Activated CD8-positive, alpha-beta memory T cell treated with anti-CD3 and anti-CD28 coated beads for 36 hours (primary cell): ENCODE results near the gene TIAL1. TPM values are rescaled to one million over a fixed set of nuclear protein-coding genes. Genes with fewer than 3 reads are reported as not detected.
"Not testable (repeated sequence)": the region's sequence is repeated elsewhere in the genome, so short reads cannot be mapped to it uniquely, and the experiment has no call there.

Experiments used
- CTCF ChIA-PET: fragments of 350-600 bp; sonication (Branson Sonifier 250); formaldehyde crosslinking; loops from one replicate; lab custom pipeline; 2021; ENCODE audit warnings: antibody characterized with exemption; lab: Charles Lee
- POLR2A ChIA-PET: fragments of 350-600 bp; sonication (Branson Sonifier 250); formaldehyde crosslinking; loops from one replicate; lab custom pipeline; 2021; ENCODE audit warnings: antibody characterized with exemption; lab: Charles Lee
- total RNA-seq, 2 experiments: library from RNA; stranded (reverse); gene quantifications; one replicate each; pipeline ENCODE4 v1.2.3, GENCODE V29; 2021

TIAL1 gene
- total RNA-seq, 2 experiments from 2014 or later, result 202 to 204 TPM

- CTCF ChIA-PET, result interaction anchor here (1.1 kb wide), 1 partner anchor 22 kb away, joined by 3 read pairs; no protein-coding TSS in a partner anchor
- POLR2A ChIA-PET, result not testable (repeated sequence)
Observed at GRCh38 chr10:119619811-119620210, 23.0 kb upstream of the TIAL1 start.

DNA sequence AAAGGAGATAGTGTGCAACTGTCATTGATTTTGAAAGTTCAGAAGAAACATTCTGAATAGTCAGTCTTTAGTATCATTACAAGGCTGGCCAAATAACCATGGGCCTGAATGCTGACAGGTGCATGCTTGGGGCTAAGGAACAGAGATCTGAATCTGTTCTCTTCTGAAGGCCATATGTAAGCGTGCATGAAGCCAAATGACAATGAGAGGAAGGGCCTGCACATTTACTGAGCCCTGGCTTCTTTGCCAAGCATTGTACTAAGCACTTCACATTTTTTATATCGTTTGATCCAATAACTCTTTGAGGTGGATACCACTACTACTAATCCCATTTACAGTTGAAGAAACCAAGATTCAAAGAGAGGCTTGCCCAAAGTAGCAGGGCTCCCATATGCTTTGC is 22.5 kb upstream of the TIAL1 start:
- POLR2A ChIA-PET, result no interaction called here

DNA sequence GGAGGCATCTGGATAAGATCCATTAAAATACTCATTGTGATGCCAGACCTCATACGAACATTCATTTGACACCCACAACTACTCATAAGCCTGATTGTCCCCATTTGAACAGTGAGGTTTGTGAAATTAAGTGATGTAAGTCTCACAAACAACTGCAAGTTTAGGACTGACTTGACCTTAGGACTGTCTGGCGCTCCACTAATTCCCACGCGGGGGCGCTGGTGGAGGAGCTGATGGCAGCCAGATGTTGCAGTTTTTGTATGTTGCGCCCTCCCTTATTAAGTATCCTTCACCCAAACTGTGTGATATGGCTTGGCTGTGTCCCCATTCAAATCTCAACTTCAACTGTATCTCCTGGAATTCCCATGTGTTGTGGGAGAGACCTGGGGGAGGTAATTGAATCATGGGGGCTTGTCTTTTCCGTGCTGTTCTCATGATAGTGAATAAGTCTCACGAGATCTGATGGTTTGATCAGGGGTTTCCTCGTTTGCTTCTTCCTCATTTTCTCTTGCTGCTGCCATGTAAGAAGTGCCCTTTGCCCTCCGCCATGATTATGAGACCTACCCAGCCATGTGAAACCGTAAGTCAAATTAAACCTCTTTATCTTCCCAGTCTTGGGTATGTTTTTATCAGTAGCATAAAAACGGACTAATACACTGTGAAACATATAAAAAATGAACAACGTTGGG is 20.3 kb upstream of the TIAL1 start:
- ChIA-PET POLR2A (no interaction called here), CTCF (interaction anchor here (1.9 kb wide), 1 partner anchor 41 kb away, joined by 4 read pairs; no protein-coding TSS in a partner anchor)

More for the DNA sequence above, 22.5 kb upstream of the TIAL1 start:
- CTCF ChIA-PET, result no interaction called here

GRCh38 chr10:119614686-119615085 is 17.9 kb upstream of the TIAL1 start:
- ChIA-PET POLR2A (no interaction called here), CTCF (no interaction called here)

DNA sequence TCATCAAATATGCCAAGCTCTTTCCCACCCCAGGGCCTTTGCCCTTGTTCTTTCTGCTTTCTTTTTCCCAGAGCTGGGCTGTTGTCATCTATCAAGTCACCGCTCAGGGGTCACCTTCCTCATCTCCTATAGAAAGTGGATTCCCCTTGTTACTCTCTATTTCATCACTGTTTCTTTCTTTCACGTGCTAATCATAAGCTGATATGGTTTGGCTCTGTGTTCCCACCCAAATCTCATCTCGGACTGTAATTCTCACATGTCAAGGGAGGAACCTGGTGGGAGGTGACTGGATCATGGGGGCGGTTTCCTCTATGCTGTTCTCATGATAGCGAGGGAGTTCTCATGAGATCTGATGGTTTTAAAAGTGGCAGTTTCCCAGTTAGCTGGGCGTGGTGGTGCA is 17.0 kb upstream of the TIAL1 start:
- ChIA-PET POLR2A (no interaction called here), CTCF (interaction anchor here (0.6 kb wide), 1 partner anchor 18 kb away, joined by 4 read pairs; no protein-coding TSS in a partner anchor)

GRCh38 chr10:119611433-119611832 is 14.7 kb upstream of the TIAL1 start:
- POLR2A ChIA-PET, result no interaction called here
- CTCF ChIA-PET, result interaction anchor here (0.7 kb wide), 1 partner anchor 140 kb away, joined by 3 read pairs; no protein-coding TSS in a partner anchor

DNA sequence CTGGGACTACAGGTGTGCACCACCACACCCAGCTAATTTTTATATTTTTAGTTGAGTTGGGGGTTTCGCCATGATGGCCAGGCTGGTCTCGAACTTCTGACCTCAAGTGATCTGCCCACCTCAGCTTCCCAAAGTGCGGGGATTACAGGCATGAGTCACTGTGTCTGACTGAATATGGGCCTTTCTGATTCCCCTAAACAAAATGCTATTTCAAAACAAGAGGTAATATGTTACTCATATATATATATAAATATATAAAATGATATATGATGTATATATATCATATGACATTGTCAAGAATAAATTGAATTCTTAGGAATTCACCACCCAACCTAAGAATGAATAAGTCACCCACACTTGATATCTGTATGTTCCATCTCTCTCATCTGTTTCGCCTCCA is 12.8 kb upstream of the TIAL1 start:
- ChIA-PET POLR2A (no interaction called here), CTCF (no interaction called here)

DNA sequence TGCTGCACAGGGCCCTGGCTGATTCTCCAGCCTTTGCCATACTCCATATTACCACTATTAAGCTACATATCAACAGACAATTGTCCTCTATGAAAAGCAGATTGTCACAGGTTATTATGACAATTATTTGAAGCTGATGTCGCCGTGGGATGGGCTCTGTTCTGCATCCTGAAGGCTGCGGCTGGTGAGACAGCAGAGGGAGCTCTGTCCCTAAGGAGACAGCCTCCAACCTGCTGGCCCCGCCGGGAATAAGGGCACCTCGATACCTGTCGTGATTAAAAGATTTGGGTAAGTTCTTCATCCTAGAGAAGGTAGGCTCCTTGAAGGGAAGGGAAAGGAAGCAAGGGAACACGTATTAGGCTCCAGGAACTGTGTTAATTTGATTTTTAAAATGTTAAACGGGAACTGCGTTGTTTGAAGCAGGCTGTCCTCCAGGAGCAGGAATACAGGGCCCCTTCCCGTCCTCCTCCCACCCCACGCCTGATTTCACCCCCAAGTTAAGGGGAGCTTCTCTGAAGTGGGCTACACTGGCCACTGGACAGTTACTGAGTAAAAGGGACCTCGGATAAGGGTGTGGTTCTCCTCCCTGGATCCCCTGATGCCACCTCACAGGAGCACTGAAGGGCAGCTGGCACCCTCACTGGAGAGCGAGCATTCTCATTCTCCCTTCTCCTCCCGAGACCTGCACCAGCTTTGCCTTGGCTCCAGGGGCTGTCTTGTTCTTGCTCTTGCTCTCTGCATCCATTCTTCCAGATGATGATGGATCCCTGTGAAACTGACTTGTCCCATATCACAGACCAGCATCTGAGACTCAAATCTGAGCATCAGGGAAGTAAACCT is 11.8 kb upstream of the TIAL1 start:
- ChIA-PET POLR2A (no interaction called here), CTCF (interaction anchor here (0.5 kb wide), 1 partner anchor 310 kb away, joined by 4 read pairs; no protein-coding TSS in a partner anchor)

DNA sequence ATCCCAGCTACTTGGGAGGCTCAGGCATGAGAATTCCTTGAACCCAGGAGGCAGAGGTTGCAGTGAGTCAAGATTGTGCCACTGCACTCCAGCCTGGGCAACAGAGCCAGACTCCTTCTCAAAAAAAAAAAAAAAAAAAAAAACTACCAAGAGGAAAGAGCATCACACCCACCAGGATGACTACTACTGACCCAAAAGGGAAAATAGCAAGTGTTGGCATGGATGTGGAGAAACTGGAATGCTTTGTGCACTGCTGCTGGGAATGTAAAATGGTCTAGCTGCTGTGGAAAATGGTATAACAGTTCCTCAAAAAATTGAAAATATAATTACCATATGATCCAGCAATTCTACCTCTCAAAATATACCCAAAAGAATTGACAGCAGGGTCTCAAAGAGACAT is 7.7 kb upstream of the TIAL1 start:
- POLR2A ChIA-PET, result no interaction called here

DNA sequence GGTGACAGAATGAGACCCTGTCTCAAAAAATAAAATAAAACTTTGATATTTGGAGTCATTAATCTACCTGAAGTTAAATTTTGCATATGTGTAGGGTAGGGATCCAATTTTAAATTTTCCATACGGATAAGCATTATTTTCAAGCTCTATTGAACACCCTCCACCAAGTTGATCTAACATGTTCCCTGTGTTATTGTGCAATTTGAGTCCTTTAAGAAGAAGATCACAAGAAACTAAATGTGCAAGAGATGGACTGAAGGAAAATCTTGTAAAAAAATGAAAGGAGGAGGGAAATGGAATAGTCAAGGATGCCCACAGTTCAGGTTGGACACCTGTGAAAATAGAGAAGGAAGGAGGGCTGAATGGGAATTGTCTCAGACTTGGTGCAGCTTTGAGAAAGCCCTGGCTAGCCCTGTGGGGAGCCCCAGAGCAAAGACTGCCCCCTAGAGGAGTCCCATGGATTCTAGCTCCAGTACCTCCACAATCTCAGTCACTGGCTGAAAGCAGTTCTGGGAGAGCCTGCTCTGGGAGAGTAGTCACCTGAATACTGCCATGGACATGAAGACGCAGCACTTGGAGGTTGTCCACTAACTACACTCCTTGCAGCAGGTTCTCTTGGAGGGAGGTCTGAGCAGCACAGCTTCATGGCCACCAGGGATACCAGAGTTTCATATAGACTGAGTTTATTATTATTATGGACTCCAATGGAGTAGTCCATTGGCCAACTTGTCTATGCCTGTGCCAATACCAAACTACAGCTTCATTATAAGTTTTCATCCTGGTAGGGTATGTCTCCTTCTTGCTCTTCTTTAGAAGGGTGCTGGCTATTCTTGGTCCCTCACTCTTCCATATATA is 5.7 kb upstream of the TIAL1 start:
- POLR2A ChIA-PET, result interaction anchor here (0.6 kb wide), 1 partner anchor 517 kb away, joined by 3 read pairs; no protein-coding TSS in a partner anchor
- CTCF ChIA-PET, result interaction anchor here (0.7 to 1.2 kb wide), 4 partner anchors 16 to 149 kb away, joined by 3 to 4 read pairs (median 4); no protein-coding TSS in a partner anchor

More for the DNA sequence above, 7.7 kb upstream of the TIAL1 start:
- CTCF ChIA-PET, result no interaction called here

GRCh38 chr10:119598397-119598796 is 1.6 kb upstream of the TIAL1 start:
- ChIA-PET POLR2A (no interaction called here), CTCF (no interaction called here)

DNA sequence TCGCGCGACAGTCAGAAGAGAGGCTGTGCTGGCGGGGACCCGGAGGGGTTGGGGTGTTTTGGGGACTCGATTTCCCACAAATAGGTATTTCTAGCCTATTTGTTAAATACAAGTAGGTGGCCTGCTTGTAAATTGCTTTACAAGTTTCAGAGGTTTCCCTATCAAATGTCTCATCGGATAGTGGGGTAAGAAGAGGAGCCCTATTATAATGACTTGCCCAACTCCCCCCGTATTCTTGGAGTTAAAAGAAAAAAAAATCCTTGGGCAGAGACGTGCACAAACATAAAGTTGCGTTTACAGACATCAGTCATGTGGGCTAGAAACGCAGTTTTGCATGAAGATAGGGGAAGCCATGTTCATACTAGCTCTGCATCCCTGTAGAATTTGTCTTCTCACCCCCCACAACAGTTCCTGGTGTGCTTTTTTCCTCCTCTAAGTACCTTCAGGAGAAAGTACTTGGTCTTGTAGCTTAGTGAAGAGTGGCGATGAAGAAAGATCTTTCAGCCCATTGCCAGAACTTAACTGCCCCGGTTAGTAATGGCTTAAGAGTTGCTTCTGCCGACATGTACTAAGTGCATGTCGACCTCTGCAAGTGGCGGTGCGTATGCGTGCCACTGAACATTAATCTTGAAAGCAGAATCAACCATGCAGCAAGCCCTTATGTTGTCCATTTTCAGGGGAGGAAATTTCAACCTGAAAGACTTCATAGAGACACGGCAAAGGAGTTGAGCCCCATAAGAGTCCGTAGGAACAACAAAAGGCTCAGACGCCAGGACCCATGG is 832 bp upstream of the TIAL1 start:
- CTCF ChIA-PET, result no interaction called here

DNA sequence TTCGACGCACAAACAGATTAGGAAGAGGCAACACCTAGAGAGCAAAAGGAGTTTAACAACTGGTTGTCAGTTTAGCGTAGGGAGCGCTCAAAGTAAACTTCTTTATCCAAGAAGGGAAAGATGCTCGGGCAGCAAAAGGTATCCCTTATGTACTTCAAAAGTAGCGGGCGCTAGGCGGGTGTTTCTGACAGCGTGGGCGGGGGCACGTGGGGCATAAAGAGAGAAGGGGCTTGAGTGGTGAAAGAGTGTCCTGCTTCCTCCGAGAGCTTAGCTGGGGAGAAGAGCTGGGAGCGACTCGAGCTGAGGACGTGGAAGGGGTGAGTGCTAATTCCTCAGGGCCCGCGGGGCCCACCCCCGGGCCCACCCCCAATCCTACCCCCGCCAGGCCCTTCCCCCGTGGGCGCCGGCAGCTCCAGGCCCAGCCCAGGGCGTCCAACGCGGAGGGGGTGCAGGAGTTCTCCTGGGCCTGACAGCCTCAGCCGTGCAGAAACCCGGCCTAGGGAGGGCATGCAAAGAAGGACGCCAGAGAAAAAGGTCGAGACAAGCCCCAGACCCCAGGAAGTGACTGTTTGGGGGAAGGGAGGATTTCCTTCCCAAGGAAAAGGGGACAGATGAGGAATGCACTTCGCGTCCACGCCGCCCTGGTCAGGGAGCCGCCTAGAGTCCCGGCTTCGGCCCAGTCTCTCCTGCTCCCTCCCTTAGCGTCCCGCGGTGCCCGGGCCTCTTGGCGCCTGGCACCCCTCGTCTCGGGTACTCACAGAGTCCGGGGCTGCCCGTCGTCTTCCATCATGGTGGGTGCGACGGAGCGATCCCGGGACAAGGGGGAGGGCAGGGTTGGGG is 868 bp downstream of the TIAL1 start:
- ChIA-PET CTCF (interaction anchor here (1.0 to 1.1 kb wide), 3 partner anchors 11 to 90 kb away, joined by 3 to 4 read pairs (median 3); no protein-coding TSS in a partner anchor), POLR2A (interaction anchor here (0.6 to 1.2 kb wide), 3 partner anchors 78 to 323 kb away, joined by 7 to 10 read pairs (median 7); partner anchors contain the start of gene INPP5F)

More for the DNA sequence above, 832 bp upstream of the TIAL1 start:
- POLR2A ChIA-PET, result interaction anchor here (1.2 kb wide), 1 partner anchor 54 kb away, joined by 5 read pairs; the partner anchor contains the start of gene BAG3

DNA sequence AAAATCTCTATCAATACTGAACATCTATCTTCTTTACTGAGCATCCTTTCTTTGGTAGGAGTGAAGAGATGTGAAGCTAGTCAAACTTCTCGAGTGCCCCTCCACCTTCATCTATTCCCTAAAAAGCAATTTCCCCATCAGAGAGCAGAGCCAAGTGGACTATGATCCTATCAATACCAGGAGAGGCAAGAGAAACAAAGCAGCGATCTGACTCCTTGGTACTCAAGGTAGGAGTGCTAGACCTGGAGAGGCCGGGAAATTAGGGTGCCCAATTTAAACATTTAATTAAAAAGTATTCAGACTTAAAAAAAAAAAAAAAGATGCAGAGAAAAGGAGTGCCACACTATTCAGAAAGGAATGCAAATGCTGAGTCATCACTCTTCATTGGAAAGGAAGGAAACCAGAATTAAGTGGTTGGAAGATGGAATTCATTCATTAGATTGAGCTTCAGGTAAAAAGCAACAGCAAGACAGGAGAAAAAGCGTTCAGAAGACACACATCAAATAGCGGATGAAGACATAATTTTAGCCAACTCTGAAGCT is 1.6 kb downstream of the TIAL1 start:
- ChIA-PET POLR2A (interaction anchor here (0.7 to 1.2 kb wide), 2 partner anchors 77 to 130 kb away, joined by 7 read pairs; partner anchors contain the start of gene INPP5F), CTCF (interaction anchor here (1.0 to 1.1 kb wide), 3 partner anchors 10 to 91 kb away, joined by 3 to 4 read pairs (median 3); no protein-coding TSS in a partner anchor)

- ChIA-PET CTCF (no interaction called here), POLR2A (no interaction called here)
Observed at GRCh38 chr10:119588071-119588470, 8.7 kb downstream of the TIAL1 start.

DNA sequence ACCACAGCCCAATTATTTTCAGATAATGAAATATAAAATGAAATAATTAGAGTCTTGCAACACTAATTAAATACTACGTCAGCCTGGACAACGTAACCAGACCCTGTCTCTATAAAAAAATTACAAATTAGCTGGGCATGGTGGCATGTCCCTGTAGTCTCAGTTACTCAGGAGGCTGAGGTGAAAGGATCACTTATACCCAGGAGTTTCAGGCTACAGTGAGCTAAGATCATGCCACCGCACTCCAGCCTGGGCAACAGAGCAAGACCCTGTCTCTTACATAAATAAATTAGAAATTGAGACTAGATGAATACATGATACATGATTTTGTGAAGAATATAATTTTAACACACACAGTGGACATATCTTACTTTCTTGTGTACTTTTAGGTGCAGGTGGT is 18.4 kb downstream of the TIAL1 start:
- POLR2A ChIA-PET, result interaction anchor here (0.7 kb wide), 1 partner anchor 237 kb away, joined by 10 read pairs; no protein-coding TSS in a partner anchor
- CTCF ChIA-PET, result no interaction called here

- ChIA-PET CTCF (interaction anchor here (1.0 kb wide), 1 partner anchor 32 kb away, joined by 3 read pairs; no protein-coding TSS in a partner anchor), POLR2A (no interaction called here)
Observed at GRCh38 chr10:119575991-119576390, 20.8 kb downstream of the TIAL1 start.
